K562 (cell line): Measurements from ENCODE around the gene CTIF. TPM values are rescaled to one million over a fixed set of nuclear protein-coding genes. Genes with fewer than 3 reads are reported as not detected.

Source experiments
- ATAC-seq: fragments of 200-7000 bp; cut with Tn5 transposase; 3 replicates; pipeline ENCODE4 v1.9.1; 2020; ENCODE audit warnings: moderate library complexity
- BruUV-seq: library from RNA; stranded (reverse); fragments of 400-500 nt; replicated peaks from 2 replicates; lab custom pipeline; 2021; lab: Mats Ljungman, UMichigan
- CTCF ChIA-PET: fragments of 300-600 bp; formaldehyde crosslinking; extraction: SDS; loops from one replicate; lab custom pipeline; 2021; ENCODE audit warnings: low intra/inter-chr PET ratio; lab: Yijun Ruan, JAX
- POLR2A ChIA-PET: fragments of 300-600, 350-650 bp; sonication (Branson Sonifier 250); formaldehyde crosslinking; extraction: SDS; loops from one replicate; lab custom pipeline; 2021; ENCODE audit warnings: antibody characterized with exemption, inconsistent platforms; lab: Yijun Ruan, JAX
- DNase-seq, 4 experiments: peaks; one replicate each; pipeline versions ENCODE4 v3.0.0 to v3.0.0-alpha.2; 2011 to 2018; ENCODE audit warnings: low spot score in 3 of 4, mixed read lengths in 3 of 4; ENCODE audit errors: extremely low read depth in 1 of 4
- FAIRE-seq: peaks from 2 replicates; lab custom pipeline; 2011; peaks lifted over from hg19 to GRCh38; lab: Jason Lieb, UNC
- H2AFZ ChIP-seq: 2 replicates; pipeline ENCODE4 v1.6.0; 2011; ENCODE audit warnings: low read depth, low read length, control low read depth, inconsistent platforms
- H3K27ac ChIP-seq: fragments of 200-600 bp; 3 replicates; pipeline ENCODE4 v1.8.0; 2011; ENCODE audit warnings: low read depth, mild to moderate bottlenecking, control low read depth, inconsistent platforms, low read length, moderate library complexity, mixed read lengths; ENCODE audit errors: extremely low read depth
- H3K27me3 ChIP-seq, 2 experiments: fragments of 300-600 bp in 1 of 2; 2 replicates in 1 of 2; 3 replicates in 1 of 2; pipeline versions ENCODE4 v1.6.0 to v1.8.0; 2011; ENCODE audit warnings: inconsistent platforms in 2 of 2, low read length in 2 of 2, mild to moderate bottlenecking in 1 of 2, mixed read lengths in 1 of 2, moderate library complexity in 1 of 2; ENCODE audit not compliant: control insufficient read depth in 2 of 2, insufficient read depth in 2 of 2
- H3K36me3 ChIP-seq: fragments of 300-600 bp; 3 replicates; pipeline ENCODE4 v1.8.0; 2011; ENCODE audit warnings: mild to moderate bottlenecking, low read length, inconsistent platforms; ENCODE audit not compliant: control insufficient read depth, insufficient read depth
- H3K4me1 ChIP-seq, 2 experiments: fragments of 200-600 bp in 1 of 2; replicated peaks in 1 of 2; 2 replicates in 1 of 2; 3 replicates in 1 of 2; pipeline versions ENCODE4 v1.5.1 to v1.8.0; 2011; ENCODE audit warnings: inconsistent platforms in 2 of 2, low read length in 2 of 2, mild to moderate bottlenecking in 1 of 2, mixed read lengths in 1 of 2, moderate library complexity in 1 of 2; ENCODE audit not compliant: control insufficient read depth in 2 of 2, insufficient read depth in 2 of 2
- H3K4me2 ChIP-seq: 2 replicates; pipeline ENCODE4 v1.6.1; 2011; ENCODE audit warnings: low read length, control low read depth, inconsistent platforms, mixed read lengths; ENCODE audit not compliant: insufficient read depth
- H3K4me3 ChIP-seq: fragments of 200-600 bp; sonication (generic), shearing (Covaris generic); 2 replicates; pipeline ENCODE4 v1.5.1; 2016; ENCODE audit warnings: control low read depth, inconsistent platforms
- H3K79me2 ChIP-seq: fragments of 200-600 bp; 3 replicates; pipeline ENCODE4 v1.8.0; 2011; ENCODE audit warnings: low read length, inconsistent platforms; ENCODE audit not compliant: control insufficient read depth, insufficient read depth
- H3K9ac ChIP-seq, 2 experiments: 2 replicates each; pipeline versions ENCODE4 v1.6.0 to v1.6.1; 2011; ENCODE audit warnings: low read depth in 2 of 2, low read length in 2 of 2, control low read depth in 1 of 2, inconsistent platforms in 1 of 2, mild to moderate bottlenecking in 1 of 2, mixed read lengths in 1 of 2; ENCODE audit not compliant: insufficient read depth in 1 of 2
- H3K9me1 ChIP-seq: one replicate; pipeline ENCODE4 v1.6.0; 2011; ENCODE audit warnings: inconsistent platforms, mild to moderate bottlenecking, low read length, moderate library complexity; ENCODE audit not compliant: control insufficient read depth, insufficient read depth
- H3K9me3 ChIP-seq: replicated peaks from 2 replicates; pipeline ENCODE4 v1.5.1; 2011; ENCODE audit warnings: low read depth, low read length, inconsistent platforms; ENCODE audit not compliant: control insufficient read depth, insufficient read depth
- H4K20me1 ChIP-seq: replicated peaks from 2 replicates; pipeline ENCODE4 v1.6.1; 2011; ENCODE audit warnings: low read length, inconsistent platforms, mixed read lengths; ENCODE audit not compliant: control insufficient read depth, insufficient read depth
- EWSR1 ChIP-seq: fragments of 450-650 bp; IDR thresholded peaks from 2 replicates; pipeline ENCODE4 v1.6.1; 2018; ENCODE audit warnings: borderline replicate concordance, mild to moderate bottlenecking, low read depth, moderate library complexity; ENCODE audit not compliant: partially characterized antibody
- TBL1XR1 ChIP-seq, 2 experiments: IDR thresholded peaks; 2 replicates each; pipeline ENCODE4 v1.6.1; 2012; ENCODE audit warnings: improper control_type of control experiment in 2 of 2, low read length in 2 of 2, mild to moderate bottlenecking in 1 of 2
- ZNF318 ChIP-seq, 2 experiments: fragments of 450-650 bp; IDR thresholded peaks; 2 replicates each; pipeline ENCODE4 v1.6.1; 2016; ENCODE audit warnings: mild to moderate bottlenecking in 2 of 2, borderline replicate concordance in 1 of 2, low read depth in 1 of 2, moderate library complexity in 1 of 2
- WGBS: fragments of 100-300 bp; shearing (Covaris generic); methylation state at CpG from one replicate; pipeline ENCODE4 v1.1.6; 2016; ENCODE audit warnings: low coverage, mixed read lengths; ENCODE audit not compliant: insufficient coverage; ENCODE audit errors: missing lambda C conversion rate; 5-methylcytosine and 5-hydroxymethylcytosine counted together
- in situ Hi-C: fragments of 300-500 bp; cut with MboI; formaldehyde crosslinking; loops from 4 replicates; pipeline ENCODE4 v1.15.0; 2018; ENCODE audit warnings: inconsistent platforms, mixed read lengths
- intact Hi-C: fragments of 100-400 bp; cut with micrococcal nuclease; formaldehyde crosslinking; loops from 2 replicates; pipeline ENCODE4 v1.14.2; 2022
- polyA plus RNA-seq, 8 experiments: library from polyadenylated mRNA; depleted of rRNA in 4 of 8; stranded (reverse) in 5 of 8; unstranded in 3 of 8; fragments of >200 nt; fragmentation: Nextera tagmentation in 2 of 8; fragmentation: Illumina TruSeq in 1 of 8; extraction: Ambion mirVana in 2 of 8; extraction: Trizol in 1 of 8; gene quantifications; 2 replicates each; pipeline versions ENCODE4 v1.2.1 to v1.2.3, GENCODE V29; 2011 to 2014; ENCODE audit warnings: inconsistent platforms in 1 of 8, missing spikeins in 1 of 8
- total RNA-seq, 7 experiments: library from RNA; depleted of rRNA in 6 of 7; stranded (reverse); fragments of >200 nt in 6 of 7; fragmentation: Illumina TruSeq in 2 of 7; extraction: Trizol in 2 of 7; gene quantifications; 2 replicates each; pipeline versions ENCODE4 v1.2.1 to v1.2.3, GENCODE V29; 2011 to 2021; ENCODE audit warnings: low replicate concordance in 1 of 7

Gene CTIF
- total and polyA plus RNA-seq, 9 of the 15 experiments (the other 6 are each of a cell fraction or from before 2014, with no cell fraction given) = 0.17 to 11.5 (median 2.2) TPM

GRCh38 chr18:48682768-48683167 lies 143.9 kb downstream of the CTIF start:
- no peak for TF ChIP-seq TBL1XR1 (IDR thresholded peaks at IDR 0.05; ENCODE audit: low read length in 2 of 2)
- no peak for TF ChIP-seq ZNF318 (IDR thresholded peaks at IDR 0.05; ENCODE audit: borderline replicate concordance in 1 of 2, low read depth in 1 of 2)
- no peak for TF ChIP-seq EWSR1
- no peaks in the 10 kb centered on the region for H4K20me1 ChIP-seq
- H3K9me1 ChIP-seq = no peaks in the 10 kb centered on the region
- H3K4me2 ChIP-seq = no peak overlapping the region
- no peaks in the 10 kb centered on the region for H3K27me3 ChIP-seq
- no peak overlapping the region for H2AFZ ChIP-seq
- no peaks in the 10 kb centered on the region for H3K36me3 ChIP-seq
- FAIRE-seq (no peak), ATAC-seq (no peak), DNase-seq (no peak)
- BruUV-seq = no TSS peak
- H3K4me3 ChIP-seq = no peak overlapping the region
- WGBS = 90% methylated on average over 8 of the region's 13 CpGs
- POLR2A ChIA-PET = no interaction called here
- H3K4me1 ChIP-seq = no peaks in the 10 kb centered on the region
- H3K9ac ChIP-seq = no peak overlapping the region; a peak in 1 of 4 replicates
- H3K79me2 ChIP-seq = no peaks in the 10 kb centered on the region
- intact Hi-C loops (no loop called here), in situ Hi-C loops (loop anchor here (10.0 to 25.0 kb wide), 4 partner anchors 92 to 1180 kb away; no protein-coding TSS in a partner anchor)
- no peak overlapping the region for H3K27ac ChIP-seq
- CTCF ChIA-PET = no interaction called here
- H3K9me3 ChIP-seq = no peaks in the 10 kb centered on the region
